HG03571 (cell line): ENCODE results near the gene HSPA1B.
"Not testable (repeated sequence)": the region's sequence is repeated elsewhere in the genome, so short reads cannot be mapped to it uniquely, and the experiment has no call there.

Source experiments
- ATAC-seq: cut with Tn5 transposase; IDR thresholded peaks from one replicate; pipeline ENCODE4 v1.9.1; 2021; ENCODE audit not compliant: unreplicated experiment

Gene HSPA1B

GRCh38 chr6:31857774-31858173 lies 30.2 kb downstream of the HSPA1B start:
- ATAC-seq: not testable (repeated sequence)

- ATAC-seq: no peak
Measured at GRCh38 chr6:31858707-31859106, 31.2 kb downstream of the HSPA1B start.

- no peak for ATAC-seq
Measured at GRCh38 chr6:31859923-31860322, 32.4 kb downstream of the HSPA1B start.

- ATAC-seq: no peak
Measured at GRCh38 chr6:31860349-31860748, 32.8 kb downstream of the HSPA1B start.

GRCh38 chr6:31861150-31861549 lies 33.6 kb downstream of the HSPA1B start:
- ATAC-seq: no peak

GRCh38 chr6:31861919-31862343 lies 34.4 kb downstream of the HSPA1B start:
- ATAC-seq: no peak

GRCh38 chr6:31862344-31863235 lies 35.1 kb downstream of the HSPA1B start, which contains the start of gene NEU1:
NEU1 (minus strand) TSS chr6:31862821; CDS start chr6:31862776, 45 bp downstream.
- peak; percentile 82 for ATAC-seq

- not testable (repeated sequence) for ATAC-seq
Measured at GRCh38 chr6:31864123-31864562, 36.6 kb downstream of the HSPA1B start.

GRCh38 chr6:31864818-31865204 lies 37.3 kb downstream of the HSPA1B start:
- ATAC-seq: no peak

GRCh38 chr6:31865205-31866118 lies 37.9 kb downstream of the HSPA1B start:
- ATAC-seq: no peak

GRCh38 chr6:31868658-31868971 lies 41.1 kb downstream of the HSPA1B start:
- ATAC-seq: not testable (repeated sequence)

- no peak for ATAC-seq
Measured at GRCh38 chr6:31869343-31869742, 41.8 kb downstream of the HSPA1B start.

- no peak for ATAC-seq
Measured at GRCh38 chr6:31870385-31870921, 42.9 kb downstream of the HSPA1B start.

- no peak for ATAC-seq
Measured at GRCh38 chr6:31871046-31871659, 43.6 kb downstream of the HSPA1B start.

GRCh38 chr6:31874084-31874670 lies 46.6 kb downstream of the HSPA1B start:
- ATAC-seq: no peak

GRCh38 chr6:31874836-31875572 lies 47.5 kb downstream of the HSPA1B start:
- no peak for ATAC-seq

GRCh38 chr6:31875877-31876276 lies 48.3 kb downstream of the HSPA1B start:
- ATAC-seq: no peak

- no peak for ATAC-seq
Measured at GRCh38 chr6:31876357-31876756, 48.8 kb downstream of the HSPA1B start.

- ATAC-seq: no peak
Measured at GRCh38 chr6:31877125-31877650, 49.6 kb downstream of the HSPA1B start.
